Loucy (cell line): ENCODE results near the gene IL11.

Source experiments
- EZH2phosphoT487 ChIP-seq: fragments of 200-600 bp; IDR thresholded peaks from 2 replicates; pipeline ENCODE4 v1.6.1; 2018; ENCODE audit warnings: antibody characterized with exemption, mild to moderate bottlenecking, moderate library complexity, borderline replicate concordance
- TF ChIP-seq, protein P1 (sequence below): fragments of 200-600 bp; sonication (generic); conservative IDR thresholded peaks from 2 replicates; pipeline ENCODE4 v1.5.1; 2014; ENCODE audit warnings: mild to moderate bottlenecking, antibody characterized with exemption, low read length

DNA sequence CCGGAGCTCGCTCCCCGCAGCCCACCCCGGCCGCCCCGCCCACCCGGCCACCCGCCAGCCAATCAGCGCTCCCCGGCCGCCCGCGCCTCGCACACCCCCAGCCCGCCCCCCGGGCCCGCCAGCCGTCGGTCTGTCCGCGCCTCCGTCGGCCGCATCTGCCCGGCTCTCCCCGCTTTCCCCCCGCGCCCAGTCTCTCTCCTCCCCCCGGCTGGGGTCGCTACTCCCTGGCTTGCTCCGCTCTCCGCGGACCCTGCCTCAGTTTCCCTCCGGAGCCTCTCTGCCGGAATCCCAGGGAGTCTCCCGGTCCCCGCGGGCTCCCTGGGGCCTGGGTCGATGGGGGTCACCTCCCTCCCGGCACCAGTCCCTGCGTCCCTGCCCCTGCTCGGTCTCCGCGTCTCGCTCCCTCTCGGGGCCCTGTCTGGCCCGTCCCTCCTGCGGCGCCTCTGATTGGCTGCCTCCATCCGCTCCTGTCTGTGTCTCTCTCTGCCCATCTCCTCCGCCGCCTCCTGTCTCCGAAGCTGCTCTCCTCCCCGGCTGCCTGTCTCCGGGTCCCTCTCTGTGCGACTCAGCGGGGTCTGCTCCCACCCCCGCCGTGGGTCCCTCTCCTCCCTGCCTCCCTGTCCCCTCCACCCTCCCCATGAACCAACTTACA is 484 bp downstream of the IL11 start:
- TF ChIP-seq, protein P1, sequence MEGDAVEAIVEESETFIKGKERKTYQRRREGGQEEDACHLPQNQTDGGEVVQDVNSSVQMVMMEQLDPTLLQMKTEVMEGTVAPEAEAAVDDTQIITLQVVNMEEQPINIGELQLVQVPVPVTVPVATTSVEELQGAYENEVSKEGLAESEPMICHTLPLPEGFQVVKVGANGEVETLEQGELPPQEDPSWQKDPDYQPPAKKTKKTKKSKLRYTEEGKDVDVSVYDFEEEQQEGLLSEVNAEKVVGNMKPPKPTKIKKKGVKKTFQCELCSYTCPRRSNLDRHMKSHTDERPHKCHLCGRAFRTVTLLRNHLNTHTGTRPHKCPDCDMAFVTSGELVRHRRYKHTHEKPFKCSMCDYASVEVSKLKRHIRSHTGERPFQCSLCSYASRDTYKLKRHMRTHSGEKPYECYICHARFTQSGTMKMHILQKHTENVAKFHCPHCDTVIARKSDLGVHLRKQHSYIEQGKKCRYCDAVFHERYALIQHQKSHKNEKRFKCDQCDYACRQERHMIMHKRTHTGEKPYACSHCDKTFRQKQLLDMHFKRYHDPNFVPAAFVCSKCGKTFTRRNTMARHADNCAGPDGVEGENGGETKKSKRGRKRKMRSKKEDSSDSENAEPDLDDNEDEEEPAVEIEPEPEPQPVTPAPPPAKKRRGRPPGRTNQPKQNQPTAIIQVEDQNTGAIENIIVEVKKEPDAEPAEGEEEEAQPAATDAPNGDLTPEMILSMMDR, result no peak
- TF ChIP-seq EZH2phosphoT487, result no peak
